Type B pancreatic cell (in vitro differentiated cells): Measurements from ENCODE around the gene PANK4. TPM values are rescaled to one million over a fixed set of nuclear protein-coding genes. Genes with fewer than 3 reads are reported as not detected.

Source experiments
- DNase-seq: peaks from one replicate; pipeline ENCODE4 v3.0.0; 2021; ENCODE audit warnings: mixed read lengths; ENCODE audit not compliant: unreplicated experiment; ENCODE audit errors: extremely low spot score
- H3K27ac Mint-ChIP-seq: 2 replicates; pipeline ENCODE4 v1.8.0; 2021; ENCODE audit warnings: mild to moderate bottlenecking, mixed read lengths
- H3K27me3 Mint-ChIP-seq: 2 replicates; pipeline ENCODE4 v1.8.0; 2021; ENCODE audit warnings: mixed read lengths
- H3K36me3 Mint-ChIP-seq: 2 replicates; pipeline ENCODE4 v1.8.0; 2021; ENCODE audit warnings: mixed read lengths
- H3K4me1 Mint-ChIP-seq: one replicate; pipeline ENCODE4 v1.8.0; 2021; ENCODE audit warnings: mixed read lengths; ENCODE audit not compliant: unreplicated experiment
- H3K4me3 Mint-ChIP-seq: 2 replicates; pipeline ENCODE4 v1.8.0; 2021; ENCODE audit warnings: mild to moderate bottlenecking, mixed read lengths
- H3K9me3 Mint-ChIP-seq: 2 replicates; pipeline ENCODE4 v1.8.0; 2021; ENCODE audit warnings: mixed read lengths
- total RNA-seq: library from RNA; stranded (reverse); gene quantifications from 2 replicates; pipeline ENCODE4 v1.2.1, GENCODE V29; 2021; ENCODE audit warnings: low replicate concordance
- TF ChIP-seq, protein P1 (sequence below): fragments of 200-600 bp; sonication (generic); conservative IDR thresholded peaks from 2 replicates; pipeline ENCODE4 v1.5.0; 2021; ENCODE audit warnings: antibody characterized with exemption, mild to moderate bottlenecking

The PANK4 gene
- total RNA-seq, 1 donor from 2014 or later: 49.1 TPM

DNA sequence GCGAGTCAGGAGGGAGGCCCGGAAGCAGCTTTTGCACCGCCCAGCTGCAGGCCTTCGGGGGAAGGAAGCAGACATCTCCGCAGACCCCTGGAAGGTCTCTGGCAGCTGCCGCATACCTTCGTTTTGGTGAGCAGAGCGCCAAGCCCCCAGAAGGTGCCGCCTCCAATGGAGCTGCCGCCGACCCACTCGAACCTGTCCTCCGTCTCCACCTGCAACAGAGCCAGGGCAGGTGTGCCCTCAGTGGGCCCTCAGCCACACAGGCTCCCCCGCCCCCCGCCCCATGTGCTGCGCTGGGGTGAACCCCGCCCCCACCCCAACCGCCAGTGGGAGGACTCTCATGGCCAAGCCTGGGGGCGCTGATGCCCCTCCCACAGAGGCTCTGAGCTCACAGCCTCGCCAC is 6.2 kb downstream of the PANK4 start:
- no peak for DNase-seq
- Mint-ChIP-seq H3K27ac (no peak overlapping the region), H3K27me3 (no peaks in the 10 kb centered on the region), H3K4me1 (peaks cover 15% of the 10 kb centered on the region), H3K4me3 (no peak overlapping the region), H3K9me3 (no peaks in the 10 kb centered on the region), H3K36me3 (no peaks in the 10 kb centered on the region)
- TF ChIP-seq, protein P1, sequence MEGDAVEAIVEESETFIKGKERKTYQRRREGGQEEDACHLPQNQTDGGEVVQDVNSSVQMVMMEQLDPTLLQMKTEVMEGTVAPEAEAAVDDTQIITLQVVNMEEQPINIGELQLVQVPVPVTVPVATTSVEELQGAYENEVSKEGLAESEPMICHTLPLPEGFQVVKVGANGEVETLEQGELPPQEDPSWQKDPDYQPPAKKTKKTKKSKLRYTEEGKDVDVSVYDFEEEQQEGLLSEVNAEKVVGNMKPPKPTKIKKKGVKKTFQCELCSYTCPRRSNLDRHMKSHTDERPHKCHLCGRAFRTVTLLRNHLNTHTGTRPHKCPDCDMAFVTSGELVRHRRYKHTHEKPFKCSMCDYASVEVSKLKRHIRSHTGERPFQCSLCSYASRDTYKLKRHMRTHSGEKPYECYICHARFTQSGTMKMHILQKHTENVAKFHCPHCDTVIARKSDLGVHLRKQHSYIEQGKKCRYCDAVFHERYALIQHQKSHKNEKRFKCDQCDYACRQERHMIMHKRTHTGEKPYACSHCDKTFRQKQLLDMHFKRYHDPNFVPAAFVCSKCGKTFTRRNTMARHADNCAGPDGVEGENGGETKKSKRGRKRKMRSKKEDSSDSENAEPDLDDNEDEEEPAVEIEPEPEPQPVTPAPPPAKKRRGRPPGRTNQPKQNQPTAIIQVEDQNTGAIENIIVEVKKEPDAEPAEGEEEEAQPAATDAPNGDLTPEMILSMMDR: no peak

DNA sequence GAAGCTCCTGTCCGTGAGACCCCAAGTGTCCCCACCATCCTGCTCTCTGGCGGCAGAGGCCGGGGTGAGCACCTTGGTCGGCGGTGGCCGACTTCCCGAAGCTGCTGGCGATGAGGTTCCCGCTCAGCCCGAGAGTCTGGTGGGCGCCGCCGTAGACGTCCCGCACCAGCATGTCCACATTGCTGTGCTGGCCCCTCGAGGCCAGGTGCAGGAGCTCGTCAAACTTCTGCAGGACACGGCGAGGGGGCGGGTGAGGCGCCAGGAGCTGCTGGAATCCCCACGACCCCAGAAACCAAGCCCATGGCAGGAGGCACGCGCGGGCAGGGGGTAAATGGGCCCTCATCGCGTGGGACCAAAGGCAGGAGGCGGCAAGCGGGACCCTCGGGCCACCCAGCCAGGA is 6.7 kb downstream of the PANK4 start:
- Mint-ChIP-seq H3K4me1 (peaks cover 10% of the 10 kb centered on the region), H3K9me3 (no peaks in the 10 kb centered on the region), H3K27ac (no peak overlapping the region), H3K4me3 (no peak overlapping the region), H3K36me3 (no peaks in the 10 kb centered on the region), H3K27me3 (no peaks in the 10 kb centered on the region)
- no peak for DNase-seq
- TF ChIP-seq, protein P1: no peak

DNA sequence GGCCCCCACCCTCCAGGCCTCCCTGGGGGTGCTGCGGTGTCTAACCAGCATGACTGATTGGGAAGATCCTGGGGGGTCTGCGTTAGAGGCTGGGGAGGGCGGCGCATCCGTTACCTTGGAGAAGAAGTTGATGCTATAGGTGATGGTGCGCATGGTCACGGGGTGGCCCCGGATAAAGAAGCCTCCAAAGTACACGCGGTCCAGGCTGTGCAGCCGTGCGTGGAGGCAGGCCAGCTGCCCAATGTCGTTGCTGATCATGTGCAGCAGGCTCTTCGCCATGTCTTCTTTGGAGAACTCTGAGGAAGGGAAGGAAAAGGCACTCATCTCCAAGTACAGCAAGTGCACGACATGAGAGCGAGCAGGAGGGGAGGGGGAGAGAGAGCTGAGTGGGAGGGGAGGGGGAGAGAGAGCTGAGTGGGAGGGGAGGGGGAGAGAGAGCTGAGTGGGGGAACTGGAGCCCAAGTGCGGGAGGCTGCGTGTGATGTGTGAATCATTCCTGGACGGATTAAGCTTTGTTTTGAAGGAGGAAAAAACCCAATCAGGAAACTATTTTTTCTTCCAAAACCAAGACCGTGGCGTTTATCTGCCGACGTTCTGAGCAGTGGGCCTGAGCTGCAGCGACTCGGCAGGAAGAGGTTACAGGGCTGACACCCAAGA is 7.2 kb downstream of the PANK4 start:
- Mint-ChIP-seq H3K9me3 (no peaks in the 10 kb centered on the region), H3K27ac (no peak overlapping the region), H3K4me1 (peaks cover 4% of the 10 kb centered on the region), H3K27me3 (no peaks in the 10 kb centered on the region), H3K4me3 (no peak overlapping the region), H3K36me3 (no peaks in the 10 kb centered on the region)
- TF ChIP-seq, protein P1: no peak
- DNase-seq: no peak

DNA sequence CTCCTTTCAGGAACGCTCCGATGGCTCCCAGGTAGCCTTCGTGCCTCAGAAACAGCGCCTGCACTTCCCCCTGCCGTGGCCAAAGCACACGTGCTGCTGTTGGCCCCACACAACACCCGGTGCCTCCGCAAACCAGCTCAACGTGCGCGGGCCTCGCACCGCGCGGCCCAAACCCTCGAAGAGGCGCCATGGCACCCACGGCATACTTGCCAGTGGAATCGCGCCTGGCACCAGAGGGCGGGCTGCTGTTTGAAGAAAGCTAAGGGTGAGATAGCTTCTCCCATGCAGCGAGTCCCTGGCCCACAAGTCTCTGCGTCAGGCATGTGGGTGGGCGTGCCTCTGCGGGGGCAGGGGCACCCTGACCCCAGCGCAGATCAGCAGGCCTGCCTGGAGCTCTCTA is 7.9 kb downstream of the PANK4 start:
- no peak overlapping the region for H3K4me3 Mint-ChIP-seq
- no peak for DNase-seq
- TF ChIP-seq, protein P1: no peak

DNA sequence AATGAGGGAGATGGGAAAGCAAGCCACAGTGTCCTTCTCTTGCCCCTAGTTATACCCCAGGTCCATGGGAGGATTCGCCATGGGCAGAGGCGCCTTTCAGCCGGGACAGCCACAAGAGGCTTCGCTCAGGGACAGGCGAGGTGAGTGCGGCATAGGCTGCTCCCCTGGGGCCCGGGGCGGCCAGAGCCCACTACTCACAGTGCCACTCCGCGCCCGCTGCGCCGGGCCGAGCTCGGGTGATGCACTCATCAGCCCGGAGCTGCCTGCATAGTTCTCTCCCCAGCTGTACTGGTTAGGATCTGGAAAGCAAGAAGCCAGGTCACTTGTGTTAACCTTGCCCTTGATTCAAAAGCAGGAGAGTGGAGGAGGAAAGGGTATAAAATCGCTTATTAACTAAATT is 8.4 kb downstream of the PANK4 start:
- no peaks in the 10 kb centered on the region for H3K4me1 Mint-ChIP-seq
- no peaks in the 10 kb centered on the region for H3K9me3 Mint-ChIP-seq
- no peaks in the 10 kb centered on the region for H3K36me3 Mint-ChIP-seq
- TF ChIP-seq, protein P1: no peak
- H3K27me3 Mint-ChIP-seq: no peaks in the 10 kb centered on the region
- no peak for DNase-seq
- H3K27ac Mint-ChIP-seq: no peak overlapping the region
- no peak overlapping the region for H3K4me3 Mint-ChIP-seq

More for the DNA sequence above, 7.9 kb downstream of the PANK4 start:
- no peaks in the 10 kb centered on the region for H3K9me3 Mint-ChIP-seq
- no peaks in the 10 kb centered on the region for H3K27me3 Mint-ChIP-seq
- H3K4me1 Mint-ChIP-seq: no peaks in the 10 kb centered on the region
- no peaks in the 10 kb centered on the region for H3K36me3 Mint-ChIP-seq
- no peak overlapping the region for H3K27ac Mint-ChIP-seq
